GM12878 (cell line): ENCODE results near the gene OTOG.

ENCODE experiments used
- PML ChIP-seq: IDR thresholded peaks from 2 replicates; pipeline ENCODE4 v1.6.1; 2012; ENCODE audit warnings: low read length, inconsistent platforms
- ZNF274 ChIP-seq: IDR thresholded peaks from one replicate; pipeline ENCODE4 v1.8.0; 2011; ENCODE audit not compliant: insufficient read length, insufficient read depth
- TF ChIP-seq, protein P1 (sequence below), 3 experiments: IDR thresholded peaks in 2 of 3; conservative IDR thresholded peaks in 1 of 3; 2 replicates each; pipeline ENCODE4 v1.5.1; 2011; ENCODE audit warnings: low read depth in 3 of 3, low read length in 3 of 3, mild to moderate bottlenecking in 3 of 3, control low read depth in 2 of 3, moderate library complexity in 2 of 3, inconsistent platforms in 1 of 3, mixed read lengths in 1 of 3; ENCODE audit not compliant: control insufficient read depth in 2 of 3, insufficient read depth in 1 of 3; ENCODE audit errors: extremely low read depth in 1 of 3

GRCh38 chr11:17639781-17640180 lies 92.7 kb downstream of the OTOG start:
- TF ChIP-seq PML = no peak
- TF ChIP-seq, protein P1, sequence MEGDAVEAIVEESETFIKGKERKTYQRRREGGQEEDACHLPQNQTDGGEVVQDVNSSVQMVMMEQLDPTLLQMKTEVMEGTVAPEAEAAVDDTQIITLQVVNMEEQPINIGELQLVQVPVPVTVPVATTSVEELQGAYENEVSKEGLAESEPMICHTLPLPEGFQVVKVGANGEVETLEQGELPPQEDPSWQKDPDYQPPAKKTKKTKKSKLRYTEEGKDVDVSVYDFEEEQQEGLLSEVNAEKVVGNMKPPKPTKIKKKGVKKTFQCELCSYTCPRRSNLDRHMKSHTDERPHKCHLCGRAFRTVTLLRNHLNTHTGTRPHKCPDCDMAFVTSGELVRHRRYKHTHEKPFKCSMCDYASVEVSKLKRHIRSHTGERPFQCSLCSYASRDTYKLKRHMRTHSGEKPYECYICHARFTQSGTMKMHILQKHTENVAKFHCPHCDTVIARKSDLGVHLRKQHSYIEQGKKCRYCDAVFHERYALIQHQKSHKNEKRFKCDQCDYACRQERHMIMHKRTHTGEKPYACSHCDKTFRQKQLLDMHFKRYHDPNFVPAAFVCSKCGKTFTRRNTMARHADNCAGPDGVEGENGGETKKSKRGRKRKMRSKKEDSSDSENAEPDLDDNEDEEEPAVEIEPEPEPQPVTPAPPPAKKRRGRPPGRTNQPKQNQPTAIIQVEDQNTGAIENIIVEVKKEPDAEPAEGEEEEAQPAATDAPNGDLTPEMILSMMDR (IDR thresholded peaks at IDR 0.05 in 2 of 3, conservative IDR thresholded peaks at IDR 0.05 in 1 of 3; ENCODE audit: control insufficient read depth in 2 of 3, extremely low read depth in 1 of 3, insufficient read depth in 1 of 3, low read depth in 3 of 3, low read length in 3 of 3) = no peak
- TF ChIP-seq ZNF274 = no peak
